Kidney epithelial cell (primary cell): ENCODE results near the gene ACSL3. TPM values are rescaled to one million over a fixed set of nuclear protein-coding genes. Genes with fewer than 3 reads are reported as not detected.
A peak's percentile ranks its signal among the peaks of the same experiment; 100 is the strongest.

Source experiments
- DNase-seq: peaks from one replicate; pipeline ENCODE4 v3.0.0-alpha.2; 2010; ENCODE audit warnings: low read depth
- H3K27me3 ChIP-seq: 2 replicates; pipeline ENCODE4 v1.6.0; 2011; ENCODE audit warnings: low read length; ENCODE audit not compliant: control insufficient read depth, insufficient read depth
- H3K36me3 ChIP-seq: 2 replicates; pipeline ENCODE4 v1.5.1; 2011; ENCODE audit warnings: low read length; ENCODE audit not compliant: control insufficient read depth, insufficient read depth
- H3K4me3 ChIP-seq: 2 replicates; pipeline ENCODE4 v1.5.1; 2011; ENCODE audit warnings: low read depth, mild to moderate bottlenecking, control low read depth, low read length
- total RNA-seq: library from RNA; depleted of rRNA; stranded (reverse); fragments of >200 nt; gene quantifications from 2 replicates; pipeline ENCODE4 v1.2.3, GENCODE V29; 2015
- TF ChIP-seq, protein P1 (sequence below): IDR thresholded peaks from 2 replicates; pipeline ENCODE4 v1.5.1; 2011; ENCODE audit warnings: mild to moderate bottlenecking, moderate library complexity, low read length, control low read depth, inconsistent platforms; ENCODE audit not compliant: insufficient read depth, poor library complexity, severe bottlenecking

The ACSL3 gene
- total RNA-seq, 1 donor from 2014 or later, result 98.6 TPM

DNA sequence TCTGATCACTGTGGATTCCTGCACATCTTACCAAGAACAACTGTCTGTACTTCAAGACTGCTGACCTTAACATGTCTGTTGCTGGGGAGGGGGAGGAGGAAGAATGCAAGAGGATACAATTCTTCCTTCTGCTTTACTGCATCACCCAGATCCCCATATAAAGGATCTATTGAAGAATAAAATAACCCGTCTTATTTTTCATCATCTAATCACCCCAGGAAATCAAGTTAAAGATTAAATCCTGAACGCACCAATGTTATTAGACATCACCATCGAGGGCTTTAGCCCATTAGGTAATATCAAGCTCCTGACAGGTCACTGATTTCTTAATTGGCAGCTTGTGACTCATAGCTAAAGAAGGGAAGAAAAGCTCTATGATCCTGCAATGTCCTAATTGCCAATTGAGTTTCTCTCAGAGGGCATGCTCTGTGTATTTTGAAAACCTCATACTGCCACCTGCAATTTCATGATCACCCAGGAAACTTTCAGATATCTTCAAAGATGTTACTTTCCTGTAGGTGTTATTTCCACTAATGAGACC, 115.8 kb downstream of the ACSL3 start:
- no peaks in the 10 kb centered on the region for H3K27me3 ChIP-seq
- H3K36me3 ChIP-seq, result no peaks in the 10 kb centered on the region
- DNase-seq, result no peak
- TF ChIP-seq, protein P1, sequence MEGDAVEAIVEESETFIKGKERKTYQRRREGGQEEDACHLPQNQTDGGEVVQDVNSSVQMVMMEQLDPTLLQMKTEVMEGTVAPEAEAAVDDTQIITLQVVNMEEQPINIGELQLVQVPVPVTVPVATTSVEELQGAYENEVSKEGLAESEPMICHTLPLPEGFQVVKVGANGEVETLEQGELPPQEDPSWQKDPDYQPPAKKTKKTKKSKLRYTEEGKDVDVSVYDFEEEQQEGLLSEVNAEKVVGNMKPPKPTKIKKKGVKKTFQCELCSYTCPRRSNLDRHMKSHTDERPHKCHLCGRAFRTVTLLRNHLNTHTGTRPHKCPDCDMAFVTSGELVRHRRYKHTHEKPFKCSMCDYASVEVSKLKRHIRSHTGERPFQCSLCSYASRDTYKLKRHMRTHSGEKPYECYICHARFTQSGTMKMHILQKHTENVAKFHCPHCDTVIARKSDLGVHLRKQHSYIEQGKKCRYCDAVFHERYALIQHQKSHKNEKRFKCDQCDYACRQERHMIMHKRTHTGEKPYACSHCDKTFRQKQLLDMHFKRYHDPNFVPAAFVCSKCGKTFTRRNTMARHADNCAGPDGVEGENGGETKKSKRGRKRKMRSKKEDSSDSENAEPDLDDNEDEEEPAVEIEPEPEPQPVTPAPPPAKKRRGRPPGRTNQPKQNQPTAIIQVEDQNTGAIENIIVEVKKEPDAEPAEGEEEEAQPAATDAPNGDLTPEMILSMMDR, result no peak
- H3K4me3 ChIP-seq, result no peak overlapping the region

DNA sequence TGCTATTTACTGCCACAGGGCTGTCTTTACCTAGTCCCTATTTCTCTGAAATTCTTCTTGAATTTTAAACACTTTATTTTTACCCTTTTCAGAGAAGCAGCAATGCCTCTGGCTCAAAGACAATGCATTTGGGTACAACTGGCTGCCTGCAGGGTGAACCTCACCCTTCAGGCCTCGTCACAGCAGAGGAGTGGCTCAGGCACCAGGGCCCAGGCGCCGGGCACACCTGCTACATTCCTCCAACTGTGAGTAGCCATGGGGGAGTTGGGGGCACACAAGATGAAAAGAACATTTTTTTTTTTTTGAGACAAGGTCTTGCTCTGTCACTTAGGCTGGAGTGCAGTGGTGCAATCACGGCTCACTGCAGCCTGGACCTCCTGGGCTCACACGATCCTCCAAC, 116.3 kb downstream of the ACSL3 start:
- Histone ChIP-seq H3K4me3 (no peak overlapping the region), H3K36me3 (no peaks in the 10 kb centered on the region), H3K27me3 (no peaks in the 10 kb centered on the region)
- DNase-seq, result no peak
- TF ChIP-seq, protein P1, result no peak

DNA sequence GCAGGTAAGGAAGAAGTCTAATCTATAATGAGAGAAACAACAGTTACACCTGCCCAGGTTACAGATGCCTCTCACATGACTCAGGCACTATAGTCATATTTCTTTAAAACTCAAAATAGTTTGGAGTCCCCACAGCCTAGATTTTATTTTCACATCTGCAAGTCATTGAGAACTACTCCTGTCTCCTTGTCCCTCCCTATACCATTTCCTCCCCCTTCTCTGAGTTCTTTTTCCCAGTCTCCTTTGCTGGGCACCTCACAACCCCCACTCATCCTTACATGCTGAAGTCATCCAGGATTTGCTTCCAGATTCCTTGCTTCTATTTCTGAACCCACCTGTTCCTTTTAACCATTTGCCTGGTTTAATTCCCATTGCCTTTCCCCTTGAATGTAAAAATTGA, 118.0 kb downstream of the ACSL3 start:
- Histone ChIP-seq H3K27me3 (no peaks in the 10 kb centered on the region), H3K36me3 (no peaks in the 10 kb centered on the region), H3K4me3 (no peak overlapping the region)
- TF ChIP-seq, protein P1, result no peak
- no peak for DNase-seq

DNA sequence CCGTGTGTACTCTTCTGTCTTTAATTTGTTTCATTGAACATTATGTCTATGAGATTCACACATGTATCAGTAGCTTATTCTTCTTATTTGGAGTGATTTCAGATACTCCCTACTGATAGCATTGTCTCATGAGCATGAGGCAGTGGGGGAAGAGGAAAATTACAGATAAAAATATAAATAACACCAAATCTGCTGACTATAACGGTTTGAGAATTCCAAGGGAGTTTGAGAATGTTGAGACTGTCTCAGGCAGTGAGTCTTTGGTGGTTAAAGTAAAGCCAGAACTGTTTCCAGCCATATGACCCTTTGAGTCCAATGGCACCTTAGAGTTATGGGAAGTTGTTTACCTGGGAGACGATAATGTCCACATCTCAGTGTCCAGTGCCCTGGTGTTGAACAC, 118.6 kb downstream of the ACSL3 start:
- no peaks in the 10 kb centered on the region for H3K36me3 ChIP-seq
- TF ChIP-seq, protein P1, result no peak
- no peaks in the 10 kb centered on the region for H3K27me3 ChIP-seq

DNA sequence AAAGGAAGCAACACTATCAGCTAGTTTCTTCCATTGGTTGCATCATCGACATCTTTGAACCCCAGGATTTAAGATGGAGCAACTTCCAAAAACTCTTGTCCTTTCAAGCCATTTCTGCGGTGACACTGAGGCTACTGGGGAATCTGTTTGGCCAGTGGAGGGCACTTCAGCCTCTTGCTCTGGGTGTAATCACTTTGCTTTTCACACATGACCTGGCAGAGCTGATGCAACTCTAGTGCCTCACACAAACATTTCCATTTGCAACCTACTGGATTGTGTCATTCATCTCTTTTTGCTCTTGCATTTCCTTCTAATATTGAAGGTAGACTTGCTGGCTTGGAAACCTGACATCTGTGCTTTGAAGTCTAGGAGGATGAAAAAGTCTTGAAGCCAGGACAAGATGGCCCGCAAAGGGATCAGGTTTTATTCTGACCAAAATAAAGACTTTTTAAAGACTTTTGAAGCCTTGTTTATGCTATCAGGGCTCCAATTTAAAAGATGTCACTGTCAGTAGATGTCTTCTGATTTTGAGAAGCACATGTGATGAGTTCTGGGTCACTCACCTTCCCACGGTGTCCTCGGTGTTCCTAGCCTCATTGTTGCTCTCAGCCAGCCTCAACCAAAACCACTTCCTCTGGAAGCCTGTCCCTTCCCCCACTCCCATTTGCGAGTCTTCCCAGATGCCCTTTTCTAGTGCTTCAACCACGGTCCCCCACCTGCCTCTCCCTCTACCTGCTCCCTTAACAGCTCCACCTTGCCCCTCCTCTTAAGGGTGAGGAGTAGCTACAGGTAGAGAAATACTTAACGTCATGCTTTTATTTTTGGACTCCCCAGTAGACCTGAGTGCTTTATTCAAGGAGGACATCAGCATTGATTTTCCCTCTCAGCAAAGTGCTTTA, 121.4 kb downstream of the ACSL3 start:
- Histone ChIP-seq H3K4me3 (no peak overlapping the region), H3K36me3 (no peaks in the 10 kb centered on the region), H3K27me3 (no peaks in the 10 kb centered on the region)
- DNase-seq, result peak; percentile 72
- TF ChIP-seq, protein P1, result peak; percentile 71

More for the DNA sequence above, 118.6 kb downstream of the ACSL3 start:
- no peak overlapping the region for H3K4me3 ChIP-seq
- no peak for DNase-seq
